Esophagus squamous epithelium (tissue), 4 donors: ENCODE measurements around the gene HS1BP3.

Experiments used
- CTCF ChIP-seq, 6 experiments: fragments of 450-650 bp in 4 of 6; fragments of 200-600 bp in 2 of 6; sonication (generic) in 2 of 6; IDR thresholded peaks; one replicate each; pipeline ENCODE4 v1.5.1; 2016 to 2019; ENCODE audit warnings: antibody characterized with exemption in 6 of 6, mild to moderate bottlenecking in 4 of 6, moderate library complexity in 4 of 6
- POLR2A ChIP-seq, 4 donors: fragments of 450-650 bp; IDR thresholded peaks; one replicate each; pipeline ENCODE4 v1.6.1; 2017; ENCODE audit warnings: antibody characterized with exemption in 4 of 4, mild to moderate bottlenecking in 4 of 4, moderate library complexity in 3 of 4

- TF ChIP-seq CTCF (IDR thresholded peaks at IDR 0.05) (no peak), POLR2A (IDR thresholded peaks at IDR 0.05) (no peak)
Measured at GRCh38 chr2:20615068-20615465, 35.8 kb downstream of the HS1BP3 start.
